HG03558 (cell line): ENCODE data around the gene PIP5K1C.
"Not testable (repeated sequence)": the region's sequence is repeated elsewhere in the genome, so short reads cannot be mapped to it uniquely, and the experiment has no call there.

Experiments
- ATAC-seq: cut with Tn5 transposase; IDR thresholded peaks from one replicate; pipeline ENCODE4 v1.9.1; 2021; ENCODE audit warnings: moderate number of reproducible peaks; ENCODE audit not compliant: unreplicated experiment; ENCODE audit errors: extremely low read depth

PIP5K1C gene

GRCh38 chr19:3632739-3633558 lies 67.3 kb downstream of the PIP5K1C start:
- ATAC-seq: no peak

GRCh38 chr19:3632098-3632497 lies 68.2 kb downstream of the PIP5K1C start:
- ATAC-seq: no peak

- ATAC-seq: no peak
Observed at GRCh38 chr19:3631053-3631861, 69.0 kb downstream of the PIP5K1C start.

GRCh38 chr19:3628766-3629165 lies 71.5 kb downstream of the PIP5K1C start:
- ATAC-seq: not testable (repeated sequence)

- ATAC-seq: no peak
Observed at GRCh38 chr19:3627351-3627723, 72.9 kb downstream of the PIP5K1C start.

- ATAC-seq: peak; percentile 47
Observed at GRCh38 chr19:3626473-3627350, 73.6 kb downstream of the PIP5K1C start, which contains the start of gene CACTIN. CACTIN (minus strand) TSS chr19:3626790; CDS start chr19:3626762, 28 bp downstream.

- no peak for ATAC-seq
Observed at GRCh38 chr19:3625996-3626472, 74.2 kb downstream of the PIP5K1C start.

GRCh38 chr19:3623716-3624115 lies 76.6 kb downstream of the PIP5K1C start:
- ATAC-seq: no peak

- ATAC-seq: no peak
Observed at GRCh38 chr19:3622224-3622623, 78.0 kb downstream of the PIP5K1C start.

- ATAC-seq: no peak
Observed at GRCh38 chr19:3621689-3622088, 78.6 kb downstream of the PIP5K1C start.

- no peak for ATAC-seq
Observed at GRCh38 chr19:3620817-3621547, 79.3 kb downstream of the PIP5K1C start.

- ATAC-seq: no peak
Observed at GRCh38 chr19:3620145-3620816, 80.0 kb downstream of the PIP5K1C start.

GRCh38 chr19:3619631-3620012 lies 80.6 kb downstream of the PIP5K1C start:
- ATAC-seq: no peak

GRCh38 chr19:3618811-3619630 lies 81.2 kb downstream of the PIP5K1C start:
- no peak for ATAC-seq

- no peak for ATAC-seq
Observed at GRCh38 chr19:3618144-3618810, 82.0 kb downstream of the PIP5K1C start.

GRCh38 chr19:3617463-3617862 lies 82.8 kb downstream of the PIP5K1C start:
- no peak for ATAC-seq

- no peak for ATAC-seq
Observed at GRCh38 chr19:3615524-3616135, 84.6 kb downstream of the PIP5K1C start.
